ENCODE measurements around the gene FOXJ3.

- TF ChIP-seq EZH2phosphoT487 (IDR thresholded peaks at IDR 0.05; ENCODE audit: insufficient read depth, low read depth) (no peak), EZH2 (IDR thresholded peaks at IDR 0.05; ENCODE audit: insufficient read depth, poor library complexity, severe bottlenecking) (no peak)
These were observed 181.4 kb downstream of the FOXJ3 start for GRCh38 chr1:42153624-42154023.

All from GM23248 (cell line).